SK-N-MC (cell line): ENCODE data around the gene ADARB2.

Experiments used
- EZH2 ChIP-seq: fragments of 200-600 bp; sonication (generic); IDR thresholded peaks from one replicate; pipeline ENCODE4 v1.6.1; 2017; ENCODE audit warnings: antibody characterized with exemption
- POLR2AphosphoS5 ChIP-seq: IDR thresholded peaks from 2 replicates; pipeline ENCODE4 v1.6.1; 2012; ENCODE audit warnings: mild to moderate bottlenecking, low read depth, low read length, borderline replicate concordance

DNA sequence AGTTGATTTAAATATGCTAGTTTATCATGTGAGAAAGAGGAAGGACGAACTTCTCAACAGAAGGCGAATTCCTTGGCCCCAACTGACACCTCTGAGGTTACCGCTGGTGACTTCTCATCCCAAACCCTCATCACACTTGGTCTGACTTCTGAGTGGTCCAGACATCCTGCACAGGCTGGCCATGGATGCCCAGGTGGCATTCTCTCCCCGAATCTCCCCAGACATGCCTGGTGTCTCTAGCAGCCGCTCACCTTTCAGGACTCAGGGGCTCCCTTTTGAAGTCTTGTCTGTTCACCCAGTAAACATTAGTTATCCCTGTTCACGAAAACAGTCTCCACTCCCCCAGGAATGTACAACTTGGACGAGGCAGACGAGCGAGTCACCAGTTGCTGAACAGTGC, 157.7 kb downstream of the ADARB2 start:
- TF ChIP-seq EZH2 (no peak), POLR2AphosphoS5 (no peak)
